HL-60 (cell line): ENCODE data around the gene UBE4B.
A peak's percentile ranks its signal among the peaks of the same experiment; 100 is the strongest.

ENCODE experiments used
- GABPA ChIP-seq: IDR thresholded peaks from 2 replicates; pipeline ENCODE4 v1.6.1; 2012; ENCODE audit warnings: low read depth
- POLR2AphosphoS5 ChIP-seq: IDR thresholded peaks from 2 replicates; pipeline ENCODE4 v1.6.1; 2012; ENCODE audit warnings: low read depth
- REST ChIP-seq: IDR thresholded peaks from 2 replicates; pipeline ENCODE4 v1.6.1; 2012; ENCODE audit warnings: low read depth; ENCODE audit not compliant: insufficient replicate concordance
- SPI1 ChIP-seq: IDR thresholded peaks from 2 replicates; pipeline ENCODE4 v1.6.1; 2012; ENCODE audit warnings: low read depth, mild to moderate bottlenecking, borderline replicate concordance
- TF ChIP-seq, protein P1 (sequence below): IDR thresholded peaks from one replicate; pipeline ENCODE4 v1.5.1; 2011; ENCODE audit warnings: low read length, control low read depth, inconsistent platforms; ENCODE audit not compliant: insufficient read depth

DNA sequence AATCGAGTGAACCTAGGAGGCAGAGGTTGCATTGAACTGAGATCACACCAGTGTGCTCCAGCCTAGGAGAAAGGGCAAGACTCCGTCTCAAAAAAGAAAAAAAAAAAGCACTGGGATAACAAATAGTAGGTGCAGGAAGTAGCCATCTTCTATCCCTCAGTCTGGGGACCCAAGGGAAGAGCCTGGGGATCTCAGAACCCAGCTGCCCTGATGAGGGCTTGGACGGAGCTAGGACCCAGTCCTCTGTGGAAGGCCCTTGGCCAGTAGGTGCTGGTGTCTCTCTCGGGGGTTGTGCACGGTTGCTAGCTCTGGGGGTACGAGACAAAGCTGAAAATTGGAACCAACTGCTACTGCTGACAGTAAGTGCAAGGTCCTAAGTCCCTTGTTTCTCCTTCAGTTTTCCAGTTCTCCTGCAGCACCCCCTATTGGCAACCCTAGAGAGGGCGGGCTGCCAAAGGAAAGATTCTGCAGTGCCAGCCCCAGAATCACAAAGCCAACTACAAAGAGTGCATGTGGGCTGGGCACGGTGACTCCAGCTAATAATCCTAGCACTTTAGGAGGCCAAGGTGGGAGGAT is 120.0 kb downstream of the UBE4B start:
- TF ChIP-seq, protein P1, sequence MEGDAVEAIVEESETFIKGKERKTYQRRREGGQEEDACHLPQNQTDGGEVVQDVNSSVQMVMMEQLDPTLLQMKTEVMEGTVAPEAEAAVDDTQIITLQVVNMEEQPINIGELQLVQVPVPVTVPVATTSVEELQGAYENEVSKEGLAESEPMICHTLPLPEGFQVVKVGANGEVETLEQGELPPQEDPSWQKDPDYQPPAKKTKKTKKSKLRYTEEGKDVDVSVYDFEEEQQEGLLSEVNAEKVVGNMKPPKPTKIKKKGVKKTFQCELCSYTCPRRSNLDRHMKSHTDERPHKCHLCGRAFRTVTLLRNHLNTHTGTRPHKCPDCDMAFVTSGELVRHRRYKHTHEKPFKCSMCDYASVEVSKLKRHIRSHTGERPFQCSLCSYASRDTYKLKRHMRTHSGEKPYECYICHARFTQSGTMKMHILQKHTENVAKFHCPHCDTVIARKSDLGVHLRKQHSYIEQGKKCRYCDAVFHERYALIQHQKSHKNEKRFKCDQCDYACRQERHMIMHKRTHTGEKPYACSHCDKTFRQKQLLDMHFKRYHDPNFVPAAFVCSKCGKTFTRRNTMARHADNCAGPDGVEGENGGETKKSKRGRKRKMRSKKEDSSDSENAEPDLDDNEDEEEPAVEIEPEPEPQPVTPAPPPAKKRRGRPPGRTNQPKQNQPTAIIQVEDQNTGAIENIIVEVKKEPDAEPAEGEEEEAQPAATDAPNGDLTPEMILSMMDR, result peak; percentile 71
- TF ChIP-seq GABPA (no peak), POLR2AphosphoS5 (no peak), SPI1 (no peak), REST (no peak)
